NCI-H748 (cell line): ENCODE data around the gene ARID5A.
A peak's percentile ranks its signal among the peaks of the same experiment; 100 is the strongest.

Experiments
- DNase-seq: peaks from one replicate; lab custom pipeline; 2025; ENCODE audit not compliant: unreplicated experiment; lab: John Stamatoyannopoulos, UW

ARID5A gene

DNA sequence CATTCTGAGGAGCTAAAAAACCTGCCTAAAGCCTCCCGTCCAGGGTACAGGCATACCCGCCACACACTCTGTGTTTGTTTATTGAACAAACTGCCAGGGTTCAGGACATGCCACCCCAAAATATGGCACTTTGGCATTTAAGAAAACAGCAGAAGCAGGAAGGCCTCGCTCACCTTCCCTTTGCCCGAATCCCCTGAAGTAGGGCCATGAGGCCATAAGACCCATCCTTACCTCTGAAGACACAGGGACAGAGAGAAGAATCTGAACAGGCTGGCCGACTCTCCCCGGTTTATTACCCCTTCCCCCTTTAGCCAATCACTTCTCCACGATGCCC is 29.7 kb upstream of the ARID5A start:
- no peak for DNase-seq

DNA sequence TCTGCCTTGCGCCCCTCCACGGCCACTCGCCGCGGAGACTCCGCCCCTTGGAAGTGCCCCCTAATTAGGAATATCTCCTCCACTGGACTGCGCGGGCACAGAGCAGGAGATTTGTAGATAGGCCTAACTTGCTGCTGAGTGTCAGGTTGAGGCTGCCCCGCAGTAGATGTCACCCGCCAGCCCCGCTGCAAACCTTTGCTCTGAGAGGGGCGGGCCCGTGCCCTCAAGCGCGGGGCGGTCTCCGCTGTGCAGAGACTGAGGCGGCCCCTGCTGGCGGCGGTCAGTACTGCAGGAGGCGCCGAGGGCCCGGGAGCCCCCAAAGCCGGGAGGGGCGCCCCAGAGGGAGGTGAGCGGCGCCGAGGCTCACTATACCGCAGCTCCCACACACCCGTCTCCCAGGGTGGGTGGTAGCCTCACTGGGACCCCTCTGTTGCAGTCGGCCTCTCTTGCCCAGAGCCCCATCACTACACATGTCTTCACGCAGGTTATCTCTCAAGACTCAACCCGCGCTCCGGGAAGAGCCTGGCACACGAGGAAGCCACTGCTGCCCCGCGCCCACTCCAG is 28.5 kb upstream of the ARID5A start:
- DNase-seq: peak; percentile 57

DNA sequence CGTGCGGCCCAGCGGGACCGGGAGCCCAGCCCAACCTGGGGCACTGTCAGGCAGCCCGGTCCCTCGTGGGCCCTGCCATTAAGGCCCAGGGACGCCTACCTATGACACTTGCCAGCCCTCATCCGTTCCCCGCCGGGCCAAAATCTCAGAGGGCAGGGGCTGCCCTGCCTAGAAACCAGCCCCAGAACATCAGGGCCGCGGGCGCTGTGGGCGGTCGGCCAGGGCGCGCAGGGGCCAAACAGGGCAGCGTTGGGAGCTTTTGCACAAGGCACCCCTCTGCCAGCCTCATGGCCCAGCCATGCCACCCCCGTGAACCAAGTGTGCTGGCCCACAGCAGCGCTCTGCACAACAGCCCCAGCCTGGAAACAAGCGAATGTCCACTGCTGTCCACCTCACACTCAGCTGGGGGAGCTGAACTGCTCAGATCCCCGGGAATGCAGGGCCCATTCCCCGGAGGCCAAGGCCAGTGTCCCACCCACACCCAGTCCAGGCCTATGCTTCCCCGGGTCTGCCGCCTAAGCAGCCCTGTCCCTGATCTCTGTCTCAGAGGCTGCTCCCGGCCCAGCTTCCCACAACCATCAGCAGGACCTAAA is 27.9 kb upstream of the ARID5A start:
- DNase-seq: no peak

DNA sequence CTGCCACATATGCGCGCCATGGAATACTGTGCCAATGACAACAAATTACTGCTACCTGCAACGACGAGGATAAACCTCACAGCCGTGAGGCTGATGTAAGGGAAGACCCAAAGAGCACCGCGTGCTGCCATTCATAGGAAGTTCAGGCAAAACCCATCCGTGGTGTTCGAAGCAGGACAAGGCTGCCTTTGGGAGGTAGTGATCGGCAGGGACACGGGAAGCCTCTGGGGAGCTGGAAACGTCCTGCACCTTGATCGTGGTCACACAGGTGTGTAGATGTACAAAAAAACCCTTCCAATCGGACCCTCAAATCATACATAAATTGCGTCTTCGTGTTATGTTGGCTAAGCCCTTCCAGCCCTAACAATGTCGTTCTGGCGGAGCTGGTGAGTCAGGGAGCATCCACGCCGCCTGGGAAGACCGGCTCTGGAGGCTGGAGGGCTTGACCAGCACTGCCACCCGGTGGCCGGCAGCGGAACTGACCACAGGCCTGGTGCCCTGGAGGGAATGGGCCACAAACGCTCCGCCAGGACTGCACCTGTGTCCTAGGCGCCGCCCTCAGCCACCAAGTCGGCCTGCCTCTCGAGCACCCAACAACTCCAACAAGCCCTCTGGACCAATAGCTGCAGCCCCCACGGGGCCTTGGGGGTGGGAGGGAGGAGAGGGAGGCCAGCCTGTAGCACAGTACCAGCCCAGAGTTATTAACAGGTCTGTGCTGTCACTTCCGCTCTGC is 27.3 kb upstream of the ARID5A start:
- DNase-seq: peak; percentile 75

DNA sequence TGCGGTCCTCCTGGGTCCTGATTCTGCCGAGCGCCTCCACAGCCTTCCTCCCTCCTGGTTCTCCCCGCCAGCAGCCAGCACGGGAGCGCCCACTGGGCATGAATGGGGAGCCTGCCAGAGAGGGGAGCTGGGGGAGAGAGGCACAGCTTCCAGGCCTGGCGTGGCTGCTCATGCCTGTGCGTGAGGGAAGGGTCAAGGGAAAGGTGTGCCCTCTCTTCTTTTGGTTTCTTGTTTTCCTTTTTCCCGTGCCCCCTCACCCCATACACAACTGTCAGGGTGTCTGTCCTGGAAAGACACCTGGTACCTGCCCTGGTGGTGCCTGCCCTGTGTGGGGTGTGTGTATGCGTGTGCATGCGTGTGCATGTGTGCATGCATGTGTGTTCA is 26.7 kb upstream of the ARID5A start:
- DNase-seq: no peak

DNA sequence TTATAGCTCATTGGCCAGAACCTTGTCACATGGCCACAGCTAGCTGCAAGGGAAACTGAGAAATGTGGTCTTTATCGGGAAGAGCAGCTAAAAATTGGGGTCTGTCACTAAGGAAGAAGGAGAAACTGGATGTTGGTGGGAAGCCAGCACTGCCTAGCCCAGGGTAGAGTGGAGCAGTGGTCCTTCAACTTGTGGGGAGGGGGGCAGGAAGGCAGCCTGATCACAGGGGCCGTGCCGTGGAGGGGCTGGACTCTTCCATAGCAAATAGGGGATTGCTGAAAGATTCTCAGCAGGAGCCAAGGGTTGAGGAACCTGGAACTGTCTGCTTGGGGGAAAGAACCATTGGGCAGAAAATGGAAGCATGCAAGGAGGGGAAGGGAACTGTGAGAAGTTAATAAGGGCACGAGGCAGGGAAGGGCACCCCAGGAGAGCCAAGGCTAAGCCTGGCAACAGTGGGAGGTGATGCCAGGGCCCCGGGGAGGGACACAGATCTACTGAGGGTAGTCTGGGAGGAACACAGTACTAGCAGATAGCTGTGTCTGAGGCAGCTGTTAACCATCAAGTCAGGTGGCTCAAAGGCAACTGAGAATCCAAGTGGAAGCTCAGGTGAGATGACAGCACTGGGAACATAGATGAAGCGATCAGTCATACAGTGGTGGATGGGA is 25.5 kb upstream of the ARID5A start:
- DNase-seq: no peak

DNA sequence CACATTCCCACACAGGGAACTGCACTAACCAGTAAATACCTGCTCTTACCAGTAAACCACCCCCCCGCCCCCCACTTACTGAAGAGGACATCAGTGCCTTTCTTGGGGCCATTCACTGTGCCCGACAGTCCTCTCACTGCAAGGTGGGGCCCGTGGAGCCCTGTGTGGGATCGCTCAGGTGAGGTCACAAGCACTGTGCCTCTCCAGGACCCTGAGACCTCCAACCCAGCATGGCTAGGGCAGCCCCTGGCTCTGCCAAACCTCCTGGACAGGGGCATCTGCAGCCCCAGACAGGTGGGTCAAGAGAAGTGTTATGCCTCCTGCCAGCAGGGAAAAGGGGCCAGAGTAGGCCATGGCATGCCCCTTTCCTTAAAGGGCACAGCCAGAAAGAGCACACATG is 24.7 kb upstream of the ARID5A start:
- DNase-seq: no peak

DNA sequence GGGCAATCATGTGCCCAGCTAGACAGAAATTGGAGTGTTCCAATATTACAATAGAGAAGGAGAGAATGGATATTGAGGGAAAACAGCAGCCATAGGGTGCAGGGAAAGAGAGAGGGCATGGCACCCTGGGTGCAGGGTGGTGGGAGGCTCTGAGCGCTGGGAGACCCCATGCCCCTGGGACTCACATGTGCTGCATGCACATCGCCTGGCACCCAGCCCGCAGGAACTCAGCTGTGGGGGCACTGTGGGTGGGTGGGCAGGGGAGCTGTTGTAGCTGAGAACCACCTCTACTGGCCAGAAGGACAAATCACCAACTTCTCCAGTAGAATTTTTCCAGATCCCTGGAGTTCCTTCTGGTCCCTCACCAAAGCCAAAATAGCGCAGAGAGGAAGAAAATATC is 24.2 kb upstream of the ARID5A start:
- no peak for DNase-seq

DNA sequence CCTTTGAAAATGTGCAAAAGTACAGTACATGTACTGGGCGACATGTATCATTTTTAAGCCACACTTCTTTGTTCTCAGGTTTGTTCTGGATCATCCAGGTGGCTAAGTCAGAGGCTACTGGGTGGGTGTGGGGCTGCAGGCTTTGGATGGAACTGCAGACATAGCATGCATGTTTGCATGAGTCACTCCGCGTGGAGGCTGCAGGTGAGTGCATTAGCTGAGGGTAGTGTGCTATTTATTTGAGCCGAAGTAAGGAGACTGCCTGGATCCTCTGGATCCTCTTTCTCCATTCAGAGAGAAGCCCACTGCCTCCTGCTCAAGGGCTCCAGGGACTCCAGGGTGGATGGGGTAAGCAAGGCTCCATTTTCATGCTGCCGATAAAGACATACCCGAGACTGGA is 22.0 kb upstream of the ARID5A start:
- no peak for DNase-seq

DNA sequence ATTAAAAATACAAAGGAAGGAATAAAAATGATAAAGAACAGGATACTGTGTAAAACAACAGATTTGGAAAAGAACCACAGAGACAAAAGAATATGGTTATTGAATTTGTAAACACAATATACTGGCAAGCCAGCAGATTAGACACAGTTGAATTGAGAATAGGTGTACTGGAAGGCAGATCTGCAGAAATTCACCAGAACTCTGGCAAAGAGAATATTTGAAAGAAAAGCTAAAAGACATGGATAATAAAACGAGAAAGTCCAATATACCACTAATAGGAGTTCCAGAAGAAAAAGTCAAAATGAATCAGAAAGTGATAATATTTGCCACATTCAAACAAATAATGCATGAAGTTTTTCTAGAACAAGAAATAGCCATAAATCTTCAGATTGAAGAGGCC is 19.5 kb upstream of the ARID5A start:
- DNase-seq: no peak

DNA sequence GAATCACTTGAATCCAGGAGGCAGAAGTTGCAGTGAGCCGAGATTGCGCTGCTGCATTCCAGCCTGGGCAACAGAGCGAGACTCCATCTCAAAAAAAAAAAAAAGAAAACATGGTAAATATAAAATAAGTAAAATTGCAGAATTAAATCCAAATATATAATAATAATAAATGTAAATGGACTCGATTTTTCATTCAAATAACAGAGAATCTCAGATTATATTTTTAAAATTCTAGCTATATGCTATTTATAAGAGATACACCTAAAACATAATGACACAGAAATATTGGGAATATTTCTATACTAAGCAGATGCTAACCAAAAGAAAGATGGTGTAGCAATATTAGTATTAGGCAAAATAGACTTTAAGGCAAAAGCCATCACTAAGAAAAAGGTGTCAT is 16.3 kb upstream of the ARID5A start:
- DNase-seq: no peak

DNA sequence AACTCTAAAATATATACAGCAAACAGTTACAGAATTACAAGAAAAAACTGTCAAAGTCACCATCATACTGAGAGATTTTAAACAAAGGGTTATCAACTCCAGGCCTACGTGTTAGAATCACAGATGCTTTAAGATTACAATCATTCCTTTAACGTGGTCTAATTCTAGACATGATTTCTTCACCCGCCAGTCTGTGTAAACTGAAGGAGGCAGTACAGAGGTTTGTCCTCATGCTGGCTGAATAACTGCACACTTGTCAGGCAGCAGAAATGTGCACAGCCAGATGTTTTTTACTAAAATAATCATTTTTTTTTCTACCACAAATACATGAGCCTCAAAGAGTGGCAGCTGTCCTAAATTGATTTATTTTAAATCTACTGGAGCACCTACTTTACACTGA is 15.9 kb upstream of the ARID5A start:
- DNase-seq: no peak

DNA sequence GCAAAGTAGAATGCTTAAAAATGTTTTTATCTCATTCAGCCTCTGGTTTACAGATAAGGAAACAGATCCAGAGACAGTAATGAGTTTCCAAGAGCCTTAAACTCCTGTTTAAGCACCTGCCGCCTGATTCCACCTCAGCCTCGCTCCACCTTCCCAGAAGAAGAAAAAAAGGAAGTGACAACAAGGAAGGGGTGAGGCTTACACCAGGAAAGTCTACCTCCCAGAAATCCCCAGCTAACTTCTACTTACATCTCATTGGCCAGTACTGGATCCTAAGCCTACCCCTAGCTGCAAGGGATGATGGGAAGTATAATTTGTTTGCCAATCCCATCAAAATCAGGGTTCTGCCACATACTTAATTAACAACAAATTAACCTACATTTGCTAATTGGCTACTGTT is 15.3 kb upstream of the ARID5A start:
- no peak for DNase-seq

DNA sequence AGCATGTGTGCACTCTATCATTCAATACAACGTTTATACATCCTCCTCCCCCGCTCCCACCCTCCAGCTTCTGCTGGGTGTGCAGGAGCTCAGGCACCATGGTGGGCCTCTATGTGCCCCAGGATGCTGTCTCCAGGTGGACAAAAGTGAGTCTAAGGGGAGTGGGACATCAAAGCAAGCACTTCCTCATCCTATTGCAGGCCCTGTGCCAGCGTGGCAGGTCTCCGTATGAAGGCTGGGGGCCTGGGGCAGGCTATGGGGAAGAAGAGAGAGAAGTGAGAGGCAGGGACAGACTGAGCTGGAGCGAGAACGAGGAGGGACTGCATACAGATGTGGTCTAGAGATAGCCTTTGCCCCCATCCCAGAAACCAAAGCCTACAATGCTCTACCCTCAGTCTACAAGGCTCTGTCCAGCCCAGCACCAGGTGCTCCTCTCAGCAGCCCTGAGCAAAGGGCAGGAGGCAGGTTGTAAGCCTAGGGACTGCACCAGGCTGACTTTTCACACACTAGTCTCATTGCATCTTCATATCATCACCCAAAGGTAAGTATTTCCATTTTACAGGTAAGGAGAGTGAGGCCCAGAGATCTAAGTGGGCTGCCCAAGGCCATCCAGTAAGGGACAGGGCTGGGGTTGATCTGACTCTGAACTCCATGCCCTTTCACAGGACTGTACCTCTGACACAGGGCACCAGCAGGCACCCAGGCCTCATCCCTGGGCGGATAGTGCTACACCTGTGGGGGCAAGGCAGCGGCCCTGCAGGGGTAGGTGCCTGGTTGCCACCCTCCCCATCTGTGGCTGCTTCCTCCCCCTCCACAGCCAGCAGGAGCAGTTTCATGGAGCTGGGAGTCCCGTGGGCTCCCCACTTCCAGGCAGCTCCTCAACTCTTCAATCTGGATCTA is 14.0 kb upstream of the ARID5A start:
- no peak for DNase-seq

DNA sequence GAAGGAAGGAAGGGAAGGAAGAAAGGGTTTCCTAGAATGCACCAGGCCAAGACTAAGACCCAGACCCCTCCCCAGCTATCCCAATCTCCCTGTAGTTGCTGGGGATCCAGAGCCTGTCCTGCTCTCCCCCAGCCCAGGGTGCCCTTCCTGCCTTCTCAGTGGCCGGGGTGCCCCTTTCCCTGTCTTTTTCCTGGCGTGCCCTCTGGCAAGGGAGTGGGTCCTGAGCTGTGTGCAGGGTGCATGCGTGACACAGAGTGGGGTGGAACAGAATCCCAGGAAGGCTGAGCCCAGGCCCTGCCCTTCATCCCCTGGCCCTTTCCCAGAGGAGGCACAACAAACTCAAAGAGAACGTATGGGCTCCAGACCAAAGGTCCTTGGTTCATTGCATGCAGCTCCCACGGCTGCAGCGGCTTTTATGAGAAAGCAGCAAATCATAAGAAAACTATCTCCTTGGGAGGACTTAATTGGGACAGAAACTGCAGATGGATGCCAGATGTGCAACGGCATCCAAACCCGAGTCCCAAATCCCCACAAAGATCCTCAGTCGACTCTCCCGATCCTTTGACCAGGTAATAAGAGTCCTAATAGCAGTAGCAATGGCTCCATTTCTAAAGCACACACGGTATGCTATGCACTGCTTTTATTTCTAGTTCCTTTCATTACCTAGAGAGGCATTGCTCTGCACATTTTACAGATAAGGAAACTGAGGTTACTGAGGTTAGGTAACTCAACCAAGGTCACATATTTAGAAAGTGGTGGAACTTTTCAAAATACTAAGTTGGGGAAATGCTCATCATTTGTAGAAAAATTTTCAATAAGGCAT is 12.7 kb upstream of the ARID5A start:
- no peak for DNase-seq

DNA sequence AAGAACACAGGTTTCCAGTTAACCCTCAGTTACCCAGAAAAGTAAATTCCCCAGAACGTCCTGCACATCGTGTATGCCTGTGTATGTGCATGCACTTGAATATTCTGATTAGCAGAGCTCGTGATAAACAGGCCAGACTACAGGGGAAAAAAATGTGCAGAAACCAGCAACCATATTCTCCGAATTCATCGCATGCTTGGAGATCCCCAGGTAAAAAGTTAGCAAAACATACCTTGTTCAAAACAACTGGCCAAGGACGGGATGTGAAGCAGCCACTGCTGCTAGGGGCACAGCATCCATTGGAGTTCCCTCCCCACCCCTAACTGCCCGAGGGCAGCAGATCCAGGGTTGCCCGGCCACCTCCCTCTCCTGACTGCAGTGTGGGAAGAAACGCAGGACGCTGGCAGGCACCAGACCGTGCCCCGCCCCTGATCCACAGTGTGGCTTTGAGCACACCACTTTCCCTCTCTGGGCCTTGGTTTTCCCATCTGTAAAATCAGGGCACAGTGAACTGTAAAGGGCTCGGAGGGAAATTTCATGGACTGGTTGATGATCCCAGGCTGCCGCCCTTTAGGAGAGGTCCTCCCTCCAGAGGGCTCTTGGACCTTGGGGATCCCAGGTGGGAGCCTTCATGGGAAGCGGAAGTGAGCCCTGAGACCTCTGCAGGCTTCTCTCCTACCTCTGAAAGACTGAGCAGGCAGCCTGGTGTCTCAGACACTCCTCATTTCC is 11.9 kb upstream of the ARID5A start:
- no peak for DNase-seq

DNA sequence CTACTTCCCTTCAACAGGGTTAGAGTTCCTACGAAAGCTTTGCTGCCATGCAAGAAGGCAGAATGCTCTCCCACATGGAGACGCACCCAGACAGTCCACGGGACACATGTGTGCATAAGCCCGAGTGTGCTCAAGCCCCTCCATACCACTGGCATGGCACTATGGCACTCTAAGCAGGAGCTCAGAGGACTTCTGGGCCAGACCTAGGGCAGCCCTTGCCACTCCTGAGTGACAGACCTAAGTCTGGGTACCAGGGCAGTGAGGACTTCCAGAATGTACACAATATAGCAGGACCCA is 11.4 kb upstream of the ARID5A start:
- no peak for DNase-seq

DNA sequence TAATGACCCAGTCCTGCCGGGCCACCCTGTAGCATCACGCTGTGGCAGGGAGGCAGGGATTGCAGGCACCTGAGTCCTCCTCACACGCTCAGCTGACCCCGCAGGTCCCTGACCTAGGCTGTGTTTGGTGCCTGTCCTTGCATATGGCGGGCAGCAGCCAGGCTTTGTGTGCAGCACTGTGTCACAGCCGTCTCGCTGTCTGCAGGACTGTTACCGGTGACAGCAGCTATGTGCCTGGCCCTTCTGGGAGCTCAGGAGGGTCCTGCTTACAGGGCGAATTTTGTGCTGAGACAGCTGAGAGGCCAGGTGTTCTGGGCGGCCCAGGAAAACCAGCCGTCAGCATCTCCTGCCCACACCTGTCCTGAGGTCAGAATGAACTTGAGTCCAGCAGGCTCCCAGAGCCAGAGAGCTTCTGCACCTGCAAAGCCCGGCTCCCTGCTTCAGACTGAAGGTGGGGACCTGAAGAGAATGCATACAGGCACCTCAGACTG is 10.4 kb upstream of the ARID5A start:
- DNase-seq: no peak

DNA sequence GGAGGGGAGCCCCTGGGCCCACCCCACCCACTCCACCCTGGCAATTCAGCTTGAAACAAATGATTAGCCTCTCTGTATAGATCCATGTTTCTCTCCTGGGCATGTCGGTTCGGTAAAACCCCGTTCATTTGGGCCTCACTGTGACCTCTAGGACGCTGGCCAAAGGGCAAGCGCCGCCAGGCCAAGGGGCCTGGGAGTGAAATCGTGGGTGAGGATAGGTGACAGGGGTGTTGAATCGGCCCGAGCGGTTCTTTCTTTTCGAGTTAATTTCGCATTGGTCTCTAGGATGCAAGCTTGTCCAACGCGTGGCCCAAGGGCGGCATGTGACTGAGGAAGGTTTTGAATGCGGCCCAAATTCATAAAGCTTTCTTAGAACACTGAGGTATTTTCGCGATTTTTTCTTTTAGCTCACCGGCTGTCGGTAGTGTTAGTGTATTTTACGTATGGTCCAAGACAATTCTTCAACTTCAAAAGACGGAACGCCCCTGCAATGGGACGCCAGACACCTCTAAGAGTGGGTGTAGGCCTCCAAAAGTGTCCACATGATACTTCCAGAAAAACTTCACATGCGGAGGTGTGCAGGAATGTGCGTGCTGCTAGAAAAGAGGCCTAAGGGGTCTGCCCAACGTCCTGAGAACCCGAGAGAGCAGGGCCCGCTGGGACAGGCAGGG is 9.8 kb upstream of the ARID5A start:
- DNase-seq: no peak
